Measurements from ENCODE around the gene SLC36A1.

- TF ChIP-seq CTCF (IDR thresholded peaks at IDR 0.05) (no peak), POLR2A (IDR thresholded peaks at IDR 0.05) (no peak)
Observed at GRCh38 chr5:151405334-151406160, 41.9 kb upstream of the SLC36A1 start.

All from ovary (tissue), 3 donors.